NOMO-1 (cell line): ENCODE results near the gene KCNG3.
"Not testable (repeated sequence)": the region's sequence is repeated elsewhere in the genome, so short reads cannot be mapped to it uniquely, and the experiment has no call there.

ENCODE experiments used
- DNase-seq, 2 experiments: peaks; one replicate each; lab custom pipeline; 2025; ENCODE audit not compliant: unreplicated experiment in 2 of 2; lab: John Stamatoyannopoulos, UW

The KCNG3 gene

DNA sequence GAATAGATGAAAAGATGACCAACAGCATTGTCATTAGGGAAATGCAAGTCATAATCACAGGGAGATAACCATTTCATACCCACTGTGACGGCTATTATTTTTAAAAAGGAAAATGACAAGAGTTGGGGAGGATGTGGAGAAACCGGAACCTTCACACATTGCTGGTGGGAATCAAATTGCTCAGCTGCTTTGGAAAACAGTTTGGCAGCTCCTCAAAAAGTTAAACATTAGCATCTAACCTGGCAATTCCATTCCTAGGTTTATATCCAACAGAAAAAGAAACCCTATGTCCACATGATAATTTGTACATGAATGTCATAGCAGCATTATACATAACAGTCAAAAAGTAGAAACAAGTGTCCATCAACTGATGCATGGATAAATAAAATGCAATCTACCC lies 58.2 kb downstream of the KCNG3 start:
- DNase-seq, result no peak

DNA sequence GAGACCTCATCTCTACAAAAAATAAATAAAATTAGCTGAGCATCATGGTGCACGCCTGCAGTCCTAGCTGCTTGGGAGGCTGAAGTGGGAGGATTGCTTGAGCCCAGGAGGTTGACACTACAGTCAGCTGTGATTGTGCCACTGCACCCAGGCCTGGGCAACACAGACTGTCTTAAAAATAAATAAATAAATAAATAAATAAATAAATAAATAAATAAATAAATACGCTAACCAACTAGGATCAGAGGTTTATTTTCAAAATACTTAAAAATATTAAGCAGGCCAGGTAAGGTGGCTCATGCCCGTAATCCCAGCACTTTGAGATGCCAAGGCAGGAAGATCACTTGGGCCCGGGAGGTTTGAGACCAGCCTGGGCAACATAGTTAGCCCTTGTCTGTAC lies 63.6 kb downstream of the KCNG3 start:
- DNase-seq, result no peak

- DNase-seq, result no peak
Observed at GRCh38 chr2:42429352-42429751, 64.4 kb downstream of the KCNG3 start.

- DNase-seq, result peak in 1 of 2 experiments; percentile 80
Observed at GRCh38 chr2:42425697-42426096, 68.1 kb downstream of the KCNG3 start.

GRCh38 chr2:42424033-42424432 lies 69.7 kb downstream of the KCNG3 start:
- no peak for DNase-seq

DNA sequence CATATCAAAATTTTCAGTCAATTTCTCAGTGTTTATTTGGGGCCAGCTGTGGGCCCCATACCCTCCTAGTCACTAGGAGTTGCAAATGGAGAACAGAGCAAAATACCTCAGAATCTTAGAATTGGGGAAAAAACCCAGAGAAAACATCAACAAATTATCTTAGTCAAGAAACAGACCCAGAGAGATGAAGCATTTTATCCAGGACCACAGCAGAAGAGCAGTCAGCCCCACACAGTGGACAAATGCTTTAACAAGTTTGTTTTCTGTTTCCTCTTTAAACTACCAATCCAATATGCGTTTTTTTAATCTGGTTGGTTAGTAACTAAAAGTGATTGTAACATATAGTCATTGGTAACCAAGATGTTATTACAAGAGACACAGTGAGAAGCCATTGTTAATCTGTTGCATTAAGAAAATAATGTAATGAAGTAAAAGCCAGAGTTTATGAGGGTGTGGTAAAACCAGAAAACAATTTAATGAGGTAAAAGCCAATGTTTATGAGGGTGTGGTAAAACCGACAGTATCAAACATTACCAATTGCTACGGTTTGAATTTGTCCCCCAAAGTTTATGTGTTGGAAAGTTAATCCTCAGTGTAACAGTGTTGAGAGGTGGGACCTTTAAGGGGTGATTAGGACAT lies 72.1 kb downstream of the KCNG3 start:
- DNase-seq, result no peak

GRCh38 chr2:42421157-42421485 lies 72.7 kb downstream of the KCNG3 start:
- DNase-seq, result no peak

DNA sequence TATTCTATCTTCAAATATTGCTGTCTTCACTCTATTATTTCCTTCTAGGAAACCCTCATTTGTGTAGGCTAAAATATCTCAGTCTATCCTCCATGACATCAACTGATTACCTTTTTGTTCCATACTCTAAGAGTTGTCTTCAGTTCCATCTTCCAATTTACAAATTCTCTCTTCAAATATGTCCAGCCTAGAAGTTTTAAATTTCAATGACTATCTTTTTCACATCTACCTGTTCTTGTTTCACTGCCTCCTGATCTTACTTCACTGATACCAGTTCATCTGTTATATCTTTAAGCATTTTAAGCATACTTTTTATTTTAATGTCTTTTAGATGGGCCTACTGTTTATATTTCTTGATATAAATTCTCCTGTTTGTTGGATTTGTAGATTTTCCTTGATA lies 79.1 kb downstream of the KCNG3 start:
- no peak for DNase-seq

DNA sequence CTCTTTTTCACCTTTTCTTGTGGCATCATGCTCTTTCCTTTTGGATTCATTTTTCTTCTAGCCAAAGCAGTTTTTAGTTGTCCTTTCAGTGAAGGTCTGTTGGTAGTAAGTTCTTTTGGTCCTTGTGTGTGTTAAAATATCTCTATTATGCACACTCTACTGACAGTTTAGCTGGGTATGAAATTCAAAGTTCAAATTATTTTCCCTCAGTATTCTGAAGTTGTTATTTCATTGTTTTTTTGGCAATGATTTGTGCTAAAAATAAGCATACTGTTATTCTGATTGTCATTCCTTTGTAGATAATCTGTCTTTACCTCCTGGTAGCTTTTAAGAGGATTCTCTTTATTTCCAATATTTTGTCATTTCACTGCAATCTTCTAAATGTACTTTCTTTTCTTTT lies 79.6 kb downstream of the KCNG3 start:
- DNase-seq, result no peak

GRCh38 chr2:42410742-42411514 lies 82.9 kb downstream of the KCNG3 start:
- DNase-seq, result no peak

DNA sequence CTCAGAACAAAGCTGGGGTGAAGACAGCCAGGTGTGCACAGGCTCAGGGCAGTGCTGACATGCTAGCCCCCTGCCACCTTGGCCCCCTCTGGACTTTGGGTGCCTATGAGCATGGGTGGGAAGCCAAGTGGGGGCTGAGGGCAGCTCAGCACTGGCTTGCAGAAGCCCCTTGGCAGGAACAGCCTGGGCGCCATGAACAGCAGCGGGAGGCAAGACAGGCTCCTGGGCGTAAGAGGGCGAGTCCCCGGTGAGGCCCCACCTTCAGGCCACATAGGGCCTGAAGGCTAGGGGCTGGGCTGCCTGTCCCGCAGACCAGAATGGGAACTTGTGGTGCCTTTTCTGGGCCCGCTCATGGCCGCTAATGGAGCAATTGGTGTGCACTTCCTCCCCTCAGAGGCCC lies 85.8 kb downstream of the KCNG3 start:
- no peak for DNase-seq

GRCh38 chr2:42407476-42407875 lies 86.3 kb downstream of the KCNG3 start:
- DNase-seq, result no peak

DNA sequence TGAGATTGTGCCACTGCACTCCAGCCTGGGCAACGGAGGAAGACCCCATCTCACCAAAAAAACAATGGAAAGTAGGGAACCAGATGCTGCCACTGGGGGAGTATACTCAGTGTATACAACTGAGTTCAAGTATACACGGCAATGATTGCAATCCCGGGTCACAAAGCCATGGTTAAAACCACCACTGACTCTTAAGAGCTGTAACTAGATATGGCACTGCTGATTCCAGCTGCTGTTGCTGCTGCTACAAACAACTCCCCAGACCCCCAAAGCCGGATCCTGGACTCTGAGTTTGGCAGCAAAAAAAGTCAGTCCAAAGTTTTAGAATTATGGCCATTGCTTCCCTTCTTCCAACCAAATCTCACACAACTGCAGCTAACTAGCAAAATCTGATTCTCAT lies 89.1 kb downstream of the KCNG3 start:
- DNase-seq, result no peak

- DNase-seq, result no peak
Observed at GRCh38 chr2:42401773-42402172, 92.0 kb downstream of the KCNG3 start.

DNA sequence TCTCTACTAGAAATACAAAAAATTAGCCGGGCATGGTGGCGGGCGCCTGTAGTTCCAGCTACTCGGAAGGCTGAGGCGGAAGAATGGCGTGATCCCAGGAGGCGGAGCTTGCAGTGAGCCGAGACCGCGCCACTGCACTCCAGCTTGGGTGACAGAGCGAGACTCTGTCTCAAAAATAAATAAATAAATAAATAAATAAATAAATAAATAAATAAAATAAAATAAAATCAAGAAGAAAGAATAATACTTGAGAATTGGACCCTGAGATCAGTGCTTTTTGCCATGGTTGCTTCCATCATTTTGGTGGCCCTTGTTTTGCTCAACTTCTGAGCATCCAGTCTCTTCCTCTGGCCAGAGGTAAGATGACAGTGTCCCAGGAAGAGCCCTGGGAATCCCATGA lies 95.7 kb downstream of the KCNG3 start:
- not testable (repeated sequence) for DNase-seq

- DNase-seq, result not testable (repeated sequence)
Observed at GRCh38 chr2:42393320-42393719, 100.5 kb downstream of the KCNG3 start.

GRCh38 chr2:42392191-42392590 lies 101.6 kb downstream of the KCNG3 start:
- no peak for DNase-seq
